CD4-positive, alpha-beta T cell treated with Interleukin-4 for 1 hour (primary cell): ENCODE measurements around the gene DDT.
"Not testable (repeated sequence)": the region's sequence is repeated elsewhere in the genome, so short reads cannot be mapped to it uniquely, and the experiment has no call there.

Experiments
- DNase-seq, 2 donors: peaks; one replicate each; pipeline ENCODE4 v3.0.0-alpha.2; 2020 to 2022

DDT gene

GRCh38 chr22:23986538-23987178 lies 12.4 kb upstream of the DDT start:
- DNase-seq, result not testable (repeated sequence)

- not testable (repeated sequence) for DNase-seq
Measured at GRCh38 chr22:23986089-23986488, 11.8 kb upstream of the DDT start.

- DNase-seq, result peak in 1 of 2 donors; percentile 22
Measured at GRCh38 chr22:23984430-23984829, 10.2 kb upstream of the DDT start.

- not testable (repeated sequence) for DNase-seq
Measured at GRCh38 chr22:23980567-23980966, 6.3 kb upstream of the DDT start.

- DNase-seq, result not testable (repeated sequence)
Measured at GRCh38 chr22:23979557-23980240, 5.5 kb upstream of the DDT start, which contains the start of gene GSTT2. Gene GSTT2 (plus strand): TSS chr22:23980134.

GRCh38 chr22:23977304-23977703 lies 3.1 kb upstream of the DDT start:
- not testable (repeated sequence) for DNase-seq

GRCh38 chr22:23974836-23975352 lies 653 bp upstream of the DDT start:
- not testable (repeated sequence) for DNase-seq

GRCh38 chr22:23971927-23972326 lies 2.3 kb downstream of the DDT start:
- not testable (repeated sequence) for DNase-seq

- DNase-seq, result no peak
Measured at GRCh38 chr22:23970816-23971486, 3.3 kb downstream of the DDT start.

- DNase-seq, result no peak
Measured at GRCh38 chr22:23970201-23970641, 4.0 kb downstream of the DDT start.

- no peak for DNase-seq
Measured at GRCh38 chr22:23969071-23969470, 5.2 kb downstream of the DDT start.

GRCh38 chr22:23966568-23966967 lies 7.7 kb downstream of the DDT start, which contains the start of gene DDTL:
Gene DDTL (plus strand): TSS chr22:23966888. CDS start chr22:23966915, 27 bp downstream.
- DNase-seq, result not testable (repeated sequence)

GRCh38 chr22:23966094-23966493 lies 8.1 kb downstream of the DDT start:
- DNase-seq, result not testable (repeated sequence)

- DNase-seq, result not testable (repeated sequence)
Measured at GRCh38 chr22:23961084-23961771, 13.0 kb downstream of the DDT start, which contains the start of gene GSTT2B. Gene GSTT2B (minus strand): TSS chr22:23961195. CDS start chr22:23961131, 64 bp downstream.

- peak; percentile 79 to 85 for DNase-seq
Measured at GRCh38 chr22:23956301-23956900, 17.8 kb downstream of the DDT start.

- not testable (repeated sequence) for DNase-seq
Measured at GRCh38 chr22:23955886-23956285, 18.4 kb downstream of the DDT start.

GRCh38 chr22:23954991-23955305 lies 19.3 kb downstream of the DDT start:
- DNase-seq, result not testable (repeated sequence)

GRCh38 chr22:23954193-23954990 lies 19.8 kb downstream of the DDT start:
- not testable (repeated sequence) for DNase-seq

- not testable (repeated sequence) for DNase-seq
Measured at GRCh38 chr22:23953485-23953884, 20.8 kb downstream of the DDT start.

- not testable (repeated sequence) for DNase-seq
Measured at GRCh38 chr22:23952794-23953405, 21.3 kb downstream of the DDT start.

- not testable (repeated sequence) for DNase-seq
Measured at GRCh38 chr22:23951383-23951782, 22.9 kb downstream of the DDT start.
